K562 (cell line): ENCODE data around the gene AJM1. TPM values are rescaled to one million over a fixed set of nuclear protein-coding genes. Genes with fewer than 3 reads are reported as not detected.
A peak's percentile ranks its signal among the peaks of the same experiment; 100 is the strongest.
"Not testable (repeated sequence)": the region's sequence is repeated elsewhere in the genome, so short reads cannot be mapped to it uniquely, and the experiment has no call there.

Source experiments
- ATAC-seq: fragments of 200-7000 bp; cut with Tn5 transposase; 3 replicates; pipeline ENCODE4 v1.9.1; 2020; ENCODE audit warnings: moderate library complexity
- BruUV-seq: library from RNA; stranded (reverse); fragments of 400-500 nt; replicated peaks from 2 replicates; lab custom pipeline; 2021; lab: Mats Ljungman, UMichigan
- CTCF ChIA-PET: fragments of 300-600 bp; formaldehyde crosslinking; extraction: SDS; loops from one replicate; lab custom pipeline; 2021; ENCODE audit warnings: low intra/inter-chr PET ratio; lab: Yijun Ruan, JAX
- POLR2A ChIA-PET: fragments of 300-600, 350-650 bp; sonication (Branson Sonifier 250); formaldehyde crosslinking; extraction: SDS; loops from one replicate; lab custom pipeline; 2021; ENCODE audit warnings: antibody characterized with exemption, inconsistent platforms; lab: Yijun Ruan, JAX
- DNase-seq, 4 experiments: peaks; one replicate each; pipeline versions ENCODE4 v3.0.0 to v3.0.0-alpha.2; 2011 to 2018; ENCODE audit warnings: low spot score in 3 of 4, mixed read lengths in 3 of 4; ENCODE audit errors: extremely low read depth in 1 of 4
- FAIRE-seq: peaks from 2 replicates; lab custom pipeline; 2011; peaks lifted over from hg19 to GRCh38; lab: Jason Lieb, UNC
- H2AFZ ChIP-seq: 2 replicates; pipeline ENCODE4 v1.6.0; 2011; ENCODE audit warnings: low read depth, low read length, control low read depth, inconsistent platforms
- H3K27ac ChIP-seq: fragments of 200-600 bp; 3 replicates; pipeline ENCODE4 v1.8.0; 2011; ENCODE audit warnings: low read depth, mild to moderate bottlenecking, control low read depth, inconsistent platforms, low read length, moderate library complexity, mixed read lengths; ENCODE audit errors: extremely low read depth
- H3K27me3 ChIP-seq, 2 experiments: fragments of 300-600 bp in 1 of 2; 2 replicates in 1 of 2; 3 replicates in 1 of 2; pipeline versions ENCODE4 v1.6.0 to v1.8.0; 2011; ENCODE audit warnings: inconsistent platforms in 2 of 2, low read length in 2 of 2, mild to moderate bottlenecking in 1 of 2, mixed read lengths in 1 of 2, moderate library complexity in 1 of 2; ENCODE audit not compliant: control insufficient read depth in 2 of 2, insufficient read depth in 2 of 2
- H3K36me3 ChIP-seq: fragments of 300-600 bp; 3 replicates; pipeline ENCODE4 v1.8.0; 2011; ENCODE audit warnings: mild to moderate bottlenecking, low read length, inconsistent platforms; ENCODE audit not compliant: control insufficient read depth, insufficient read depth
- H3K4me1 ChIP-seq, 2 experiments: fragments of 200-600 bp in 1 of 2; replicated peaks in 1 of 2; 2 replicates in 1 of 2; 3 replicates in 1 of 2; pipeline versions ENCODE4 v1.5.1 to v1.8.0; 2011; ENCODE audit warnings: inconsistent platforms in 2 of 2, low read length in 2 of 2, mild to moderate bottlenecking in 1 of 2, mixed read lengths in 1 of 2, moderate library complexity in 1 of 2; ENCODE audit not compliant: control insufficient read depth in 2 of 2, insufficient read depth in 2 of 2
- H3K4me2 ChIP-seq: 2 replicates; pipeline ENCODE4 v1.6.1; 2011; ENCODE audit warnings: low read length, control low read depth, inconsistent platforms, mixed read lengths; ENCODE audit not compliant: insufficient read depth
- H3K4me3 ChIP-seq: fragments of 200-600 bp; sonication (generic), shearing (Covaris generic); 2 replicates; pipeline ENCODE4 v1.5.1; 2016; ENCODE audit warnings: control low read depth, inconsistent platforms
- H3K79me2 ChIP-seq: fragments of 200-600 bp; 3 replicates; pipeline ENCODE4 v1.8.0; 2011; ENCODE audit warnings: low read length, inconsistent platforms; ENCODE audit not compliant: control insufficient read depth, insufficient read depth
- H3K9ac ChIP-seq, 2 experiments: 2 replicates each; pipeline versions ENCODE4 v1.6.0 to v1.6.1; 2011; ENCODE audit warnings: low read depth in 2 of 2, low read length in 2 of 2, control low read depth in 1 of 2, inconsistent platforms in 1 of 2, mild to moderate bottlenecking in 1 of 2, mixed read lengths in 1 of 2; ENCODE audit not compliant: insufficient read depth in 1 of 2
- H3K9me1 ChIP-seq: one replicate; pipeline ENCODE4 v1.6.0; 2011; ENCODE audit warnings: inconsistent platforms, mild to moderate bottlenecking, low read length, moderate library complexity; ENCODE audit not compliant: control insufficient read depth, insufficient read depth
- H3K9me3 ChIP-seq: replicated peaks from 2 replicates; pipeline ENCODE4 v1.5.1; 2011; ENCODE audit warnings: low read depth, low read length, inconsistent platforms; ENCODE audit not compliant: control insufficient read depth, insufficient read depth
- H4K20me1 ChIP-seq: replicated peaks from 2 replicates; pipeline ENCODE4 v1.6.1; 2011; ENCODE audit warnings: low read length, inconsistent platforms, mixed read lengths; ENCODE audit not compliant: control insufficient read depth, insufficient read depth
- ARNT ChIP-seq, 2 experiments: fragments of 450-650 bp; IDR thresholded peaks; 2 replicates each; pipeline ENCODE4 v1.6.1; 2016; ENCODE audit warnings: mild to moderate bottlenecking in 1 of 2
- NKRF ChIP-seq: fragments of 450-650 bp; IDR thresholded peaks from 2 replicates; pipeline ENCODE4 v1.6.1; 2016; ENCODE audit warnings: borderline replicate concordance
- SOX6 ChIP-seq: fragments of 450-650 bp; IDR thresholded peaks from 2 replicates; pipeline ENCODE4 v1.6.1; 2014; ENCODE audit warnings: mild to moderate bottlenecking
- ZNF766 ChIP-seq: fragments of 200-800 bp; sonication (Bioruptor generic); conservative IDR thresholded peaks from 2 replicates; pipeline ENCODE4 v1.6.1; 2016; ENCODE audit warnings: missing genetic modification characterization, missing compliant biosample characterization
- WGBS: fragments of 100-300 bp; shearing (Covaris generic); methylation state at CpG from one replicate; pipeline ENCODE4 v1.1.6; 2016; ENCODE audit warnings: low coverage, mixed read lengths; ENCODE audit not compliant: insufficient coverage; ENCODE audit errors: missing lambda C conversion rate; 5-methylcytosine and 5-hydroxymethylcytosine counted together
- in situ Hi-C: fragments of 300-500 bp; cut with MboI; formaldehyde crosslinking; loops from 4 replicates; pipeline ENCODE4 v1.15.0; 2018; ENCODE audit warnings: inconsistent platforms, mixed read lengths
- intact Hi-C: fragments of 100-400 bp; cut with micrococcal nuclease; formaldehyde crosslinking; loops from 2 replicates; pipeline ENCODE4 v1.14.2; 2022
- polyA plus RNA-seq, 8 experiments: library from polyadenylated mRNA; depleted of rRNA in 4 of 8; stranded (reverse) in 5 of 8; unstranded in 3 of 8; fragments of >200 nt; fragmentation: Nextera tagmentation in 2 of 8; fragmentation: Illumina TruSeq in 1 of 8; extraction: Ambion mirVana in 2 of 8; extraction: Trizol in 1 of 8; gene quantifications; 2 replicates each; pipeline versions ENCODE4 v1.2.1 to v1.2.3, GENCODE V29; 2011 to 2014; ENCODE audit warnings: inconsistent platforms in 1 of 8, missing spikeins in 1 of 8
- total RNA-seq, 7 experiments: library from RNA; depleted of rRNA in 6 of 7; stranded (reverse); fragments of >200 nt in 6 of 7; fragmentation: Illumina TruSeq in 2 of 7; extraction: Trizol in 2 of 7; gene quantifications; 2 replicates each; pipeline versions ENCODE4 v1.2.1 to v1.2.3, GENCODE V29; 2011 to 2021; ENCODE audit warnings: low replicate concordance in 1 of 7
- TF ChIP-seq, protein P1 (sequence below): fragments of 450-650 bp; IDR thresholded peaks from 2 replicates; pipeline ENCODE4 v1.6.1; 2016; ENCODE audit warnings: mild to moderate bottlenecking, moderate library complexity

AJM1 gene
- total and polyA plus RNA-seq, 9 of the 15 experiments (the other 6 are each of a cell fraction or from before 2014, with no cell fraction given): 0.01 to 3.7 (median 0.65) TPM; not detected in 1

- CTCF ChIA-PET, DNase-seq, intact Hi-C loops, H3K9me1 ChIP-seq, H3K9me3 ChIP-seq, H3K27me3 ChIP-seq, BruUV-seq, FAIRE-seq, in situ Hi-C loops, H4K20me1 ChIP-seq, ATAC-seq: not testable (repeated sequence)
- Histone ChIP-seq H2AFZ (peak overlapping the region; percentile 37; the same call in 1 of the 2 replicates), H3K79me2 (peaks cover 43% of the 10 kb centered on the region), H3K4me2 (peak overlapping the region; percentile 77), H3K4me1 (peaks cover 5 to 24% of the 10 kb centered on the region in 2 experiments; a peak in 3 of 5 replicates), H3K27ac (peak overlapping the region; percentile 76; the same call in 1 of the 3 replicates), H3K36me3 (peaks cover 30% of the 10 kb centered on the region; the same call in 2 of the 3 replicates), H3K9ac (peak overlapping the region; percentile 72 to 96), H3K4me3 (peak overlapping the region; percentile 95)
- POLR2A ChIA-PET: interaction anchor here (0.6 to 2.3 kb wide), 3 partner anchors 15 to 204 kb away, joined by 3 to 15 read pairs (median 3); no protein-coding TSS in a partner anchor
- WGBS: 14% methylated on average over 25 of the region's 29 CpGs
- TF ChIP-seq ZNF766 (CRISPR knock-in tag): 0 out of 2 replicates have a peak, but pooled peaks have one; percentile 10
- TF ChIP-seq, protein P1, sequence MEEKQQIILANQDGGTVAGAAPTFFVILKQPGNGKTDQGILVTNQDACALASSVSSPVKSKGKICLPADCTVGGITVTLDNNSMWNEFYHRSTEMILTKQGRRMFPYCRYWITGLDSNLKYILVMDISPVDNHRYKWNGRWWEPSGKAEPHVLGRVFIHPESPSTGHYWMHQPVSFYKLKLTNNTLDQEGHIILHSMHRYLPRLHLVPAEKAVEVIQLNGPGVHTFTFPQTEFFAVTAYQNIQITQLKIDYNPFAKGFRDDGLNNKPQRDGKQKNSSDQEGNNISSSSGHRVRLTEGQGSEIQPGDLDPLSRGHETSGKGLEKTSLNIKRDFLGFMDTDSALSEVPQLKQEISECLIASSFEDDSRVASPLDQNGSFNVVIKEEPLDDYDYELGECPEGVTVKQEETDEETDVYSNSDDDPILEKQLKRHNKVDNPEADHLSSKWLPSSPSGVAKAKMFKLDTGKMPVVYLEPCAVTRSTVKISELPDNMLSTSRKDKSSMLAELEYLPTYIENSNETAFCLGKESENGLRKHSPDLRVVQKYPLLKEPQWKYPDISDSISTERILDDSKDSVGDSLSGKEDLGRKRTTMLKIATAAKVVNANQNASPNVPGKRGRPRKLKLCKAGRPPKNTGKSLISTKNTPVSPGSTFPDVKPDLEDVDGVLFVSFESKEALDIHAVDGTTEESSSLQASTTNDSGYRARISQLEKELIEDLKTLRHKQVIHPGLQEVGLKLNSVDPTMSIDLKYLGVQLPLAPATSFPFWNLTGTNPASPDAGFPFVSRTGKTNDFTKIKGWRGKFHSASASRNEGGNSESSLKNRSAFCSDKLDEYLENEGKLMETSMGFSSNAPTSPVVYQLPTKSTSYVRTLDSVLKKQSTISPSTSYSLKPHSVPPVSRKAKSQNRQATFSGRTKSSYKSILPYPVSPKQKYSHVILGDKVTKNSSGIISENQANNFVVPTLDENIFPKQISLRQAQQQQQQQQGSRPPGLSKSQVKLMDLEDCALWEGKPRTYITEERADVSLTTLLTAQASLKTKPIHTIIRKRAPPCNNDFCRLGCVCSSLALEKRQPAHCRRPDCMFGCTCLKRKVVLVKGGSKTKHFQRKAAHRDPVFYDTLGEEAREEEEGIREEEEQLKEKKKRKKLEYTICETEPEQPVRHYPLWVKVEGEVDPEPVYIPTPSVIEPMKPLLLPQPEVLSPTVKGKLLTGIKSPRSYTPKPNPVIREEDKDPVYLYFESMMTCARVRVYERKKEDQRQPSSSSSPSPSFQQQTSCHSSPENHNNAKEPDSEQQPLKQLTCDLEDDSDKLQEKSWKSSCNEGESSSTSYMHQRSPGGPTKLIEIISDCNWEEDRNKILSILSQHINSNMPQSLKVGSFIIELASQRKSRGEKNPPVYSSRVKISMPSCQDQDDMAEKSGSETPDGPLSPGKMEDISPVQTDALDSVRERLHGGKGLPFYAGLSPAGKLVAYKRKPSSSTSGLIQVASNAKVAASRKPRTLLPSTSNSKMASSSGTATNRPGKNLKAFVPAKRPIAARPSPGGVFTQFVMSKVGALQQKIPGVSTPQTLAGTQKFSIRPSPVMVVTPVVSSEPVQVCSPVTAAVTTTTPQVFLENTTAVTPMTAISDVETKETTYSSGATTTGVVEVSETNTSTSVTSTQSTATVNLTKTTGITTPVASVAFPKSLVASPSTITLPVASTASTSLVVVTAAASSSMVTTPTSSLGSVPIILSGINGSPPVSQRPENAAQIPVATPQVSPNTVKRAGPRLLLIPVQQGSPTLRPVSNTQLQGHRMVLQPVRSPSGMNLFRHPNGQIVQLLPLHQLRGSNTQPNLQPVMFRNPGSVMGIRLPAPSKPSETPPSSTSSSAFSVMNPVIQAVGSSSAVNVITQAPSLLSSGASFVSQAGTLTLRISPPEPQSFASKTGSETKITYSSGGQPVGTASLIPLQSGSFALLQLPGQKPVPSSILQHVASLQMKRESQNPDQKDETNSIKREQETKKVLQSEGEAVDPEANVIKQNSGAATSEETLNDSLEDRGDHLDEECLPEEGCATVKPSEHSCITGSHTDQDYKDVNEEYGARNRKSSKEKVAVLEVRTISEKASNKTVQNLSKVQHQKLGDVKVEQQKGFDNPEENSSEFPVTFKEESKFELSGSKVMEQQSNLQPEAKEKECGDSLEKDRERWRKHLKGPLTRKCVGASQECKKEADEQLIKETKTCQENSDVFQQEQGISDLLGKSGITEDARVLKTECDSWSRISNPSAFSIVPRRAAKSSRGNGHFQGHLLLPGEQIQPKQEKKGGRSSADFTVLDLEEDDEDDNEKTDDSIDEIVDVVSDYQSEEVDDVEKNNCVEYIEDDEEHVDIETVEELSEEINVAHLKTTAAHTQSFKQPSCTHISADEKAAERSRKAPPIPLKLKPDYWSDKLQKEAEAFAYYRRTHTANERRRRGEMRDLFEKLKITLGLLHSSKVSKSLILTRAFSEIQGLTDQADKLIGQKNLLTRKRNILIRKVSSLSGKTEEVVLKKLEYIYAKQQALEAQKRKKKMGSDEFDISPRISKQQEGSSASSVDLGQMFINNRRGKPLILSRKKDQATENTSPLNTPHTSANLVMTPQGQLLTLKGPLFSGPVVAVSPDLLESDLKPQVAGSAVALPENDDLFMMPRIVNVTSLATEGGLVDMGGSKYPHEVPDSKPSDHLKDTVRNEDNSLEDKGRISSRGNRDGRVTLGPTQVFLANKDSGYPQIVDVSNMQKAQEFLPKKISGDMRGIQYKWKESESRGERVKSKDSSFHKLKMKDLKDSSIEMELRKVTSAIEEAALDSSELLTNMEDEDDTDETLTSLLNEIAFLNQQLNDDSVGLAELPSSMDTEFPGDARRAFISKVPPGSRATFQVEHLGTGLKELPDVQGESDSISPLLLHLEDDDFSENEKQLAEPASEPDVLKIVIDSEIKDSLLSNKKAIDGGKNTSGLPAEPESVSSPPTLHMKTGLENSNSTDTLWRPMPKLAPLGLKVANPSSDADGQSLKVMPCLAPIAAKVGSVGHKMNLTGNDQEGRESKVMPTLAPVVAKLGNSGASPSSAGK: peak; percentile 56
- TF ChIP-seq NKRF: peak; percentile 29; the same call in 1 of the 2 replicates
- 0 out of 2 replicates have a peak, but pooled peaks have one; percentile 1 for TF ChIP-seq SOX6
- peak in 1 of 2 experiments; percentile 44; a peak in 1 of 4 replicates for TF ChIP-seq ARNT (IDR thresholded peaks at IDR 0.05)
These were observed 24.7 kb downstream of the AJM1 start for GRCh38 chr9:136866898-136867421.
